K562 (cell line): Measurements from ENCODE around the gene PAXIP1. TPM values are rescaled to one million over a fixed set of nuclear protein-coding genes. Genes with fewer than 3 reads are reported as not detected.

Experiments used
- ATAC-seq: fragments of 200-7000 bp; cut with Tn5 transposase; 3 replicates; pipeline ENCODE4 v1.9.1; 2020; ENCODE audit warnings: moderate library complexity
- BruUV-seq: library from RNA; stranded (reverse); fragments of 400-500 nt; replicated peaks from 2 replicates; lab custom pipeline; 2021; lab: Mats Ljungman, UMichigan
- CTCF ChIA-PET: fragments of 300-600 bp; formaldehyde crosslinking; extraction: SDS; loops from one replicate; lab custom pipeline; 2021; ENCODE audit warnings: low intra/inter-chr PET ratio; lab: Yijun Ruan, JAX
- POLR2A ChIA-PET: fragments of 300-600, 350-650 bp; sonication (Branson Sonifier 250); formaldehyde crosslinking; extraction: SDS; loops from one replicate; lab custom pipeline; 2021; ENCODE audit warnings: antibody characterized with exemption, inconsistent platforms; lab: Yijun Ruan, JAX
- DNase-seq, 4 experiments: peaks; one replicate each; pipeline versions ENCODE4 v3.0.0 to v3.0.0-alpha.2; 2011 to 2018; ENCODE audit warnings: low spot score in 3 of 4, mixed read lengths in 3 of 4; ENCODE audit errors: extremely low read depth in 1 of 4
- FAIRE-seq: peaks from 2 replicates; lab custom pipeline; 2011; peaks lifted over from hg19 to GRCh38; lab: Jason Lieb, UNC
- H2AFZ ChIP-seq: 2 replicates; pipeline ENCODE4 v1.6.0; 2011; ENCODE audit warnings: low read depth, low read length, control low read depth, inconsistent platforms
- H3K27ac ChIP-seq: fragments of 200-600 bp; 3 replicates; pipeline ENCODE4 v1.8.0; 2011; ENCODE audit warnings: low read depth, mild to moderate bottlenecking, control low read depth, inconsistent platforms, low read length, moderate library complexity, mixed read lengths; ENCODE audit errors: extremely low read depth
- H3K27me3 ChIP-seq, 2 experiments: fragments of 300-600 bp in 1 of 2; 2 replicates in 1 of 2; 3 replicates in 1 of 2; pipeline versions ENCODE4 v1.6.0 to v1.8.0; 2011; ENCODE audit warnings: inconsistent platforms in 2 of 2, low read length in 2 of 2, mild to moderate bottlenecking in 1 of 2, mixed read lengths in 1 of 2, moderate library complexity in 1 of 2; ENCODE audit not compliant: control insufficient read depth in 2 of 2, insufficient read depth in 2 of 2
- H3K36me3 ChIP-seq: fragments of 300-600 bp; 3 replicates; pipeline ENCODE4 v1.8.0; 2011; ENCODE audit warnings: mild to moderate bottlenecking, low read length, inconsistent platforms; ENCODE audit not compliant: control insufficient read depth, insufficient read depth
- H3K4me1 ChIP-seq, 2 experiments: fragments of 200-600 bp in 1 of 2; replicated peaks in 1 of 2; 2 replicates in 1 of 2; 3 replicates in 1 of 2; pipeline versions ENCODE4 v1.5.1 to v1.8.0; 2011; ENCODE audit warnings: inconsistent platforms in 2 of 2, low read length in 2 of 2, mild to moderate bottlenecking in 1 of 2, mixed read lengths in 1 of 2, moderate library complexity in 1 of 2; ENCODE audit not compliant: control insufficient read depth in 2 of 2, insufficient read depth in 2 of 2
- H3K4me2 ChIP-seq: 2 replicates; pipeline ENCODE4 v1.6.1; 2011; ENCODE audit warnings: low read length, control low read depth, inconsistent platforms, mixed read lengths; ENCODE audit not compliant: insufficient read depth
- H3K4me3 ChIP-seq: fragments of 200-600 bp; sonication (generic), shearing (Covaris generic); 2 replicates; pipeline ENCODE4 v1.5.1; 2016; ENCODE audit warnings: control low read depth, inconsistent platforms
- H3K79me2 ChIP-seq: fragments of 200-600 bp; 3 replicates; pipeline ENCODE4 v1.8.0; 2011; ENCODE audit warnings: low read length, inconsistent platforms; ENCODE audit not compliant: control insufficient read depth, insufficient read depth
- H3K9ac ChIP-seq, 2 experiments: 2 replicates each; pipeline versions ENCODE4 v1.6.0 to v1.6.1; 2011; ENCODE audit warnings: low read depth in 2 of 2, low read length in 2 of 2, control low read depth in 1 of 2, inconsistent platforms in 1 of 2, mild to moderate bottlenecking in 1 of 2, mixed read lengths in 1 of 2; ENCODE audit not compliant: insufficient read depth in 1 of 2
- H3K9me1 ChIP-seq: one replicate; pipeline ENCODE4 v1.6.0; 2011; ENCODE audit warnings: inconsistent platforms, mild to moderate bottlenecking, low read length, moderate library complexity; ENCODE audit not compliant: control insufficient read depth, insufficient read depth
- H3K9me3 ChIP-seq: replicated peaks from 2 replicates; pipeline ENCODE4 v1.5.1; 2011; ENCODE audit warnings: low read depth, low read length, inconsistent platforms; ENCODE audit not compliant: control insufficient read depth, insufficient read depth
- H4K20me1 ChIP-seq: replicated peaks from 2 replicates; pipeline ENCODE4 v1.6.1; 2011; ENCODE audit warnings: low read length, inconsistent platforms, mixed read lengths; ENCODE audit not compliant: control insufficient read depth, insufficient read depth
- CREBBP ChIP-seq: IDR thresholded peaks from one replicate; pipeline ENCODE4 v1.6.1; 2012; ENCODE audit warnings: low read depth, mild to moderate bottlenecking, control low read depth, inconsistent platforms, low read length
- SIRT6 ChIP-seq: IDR thresholded peaks from one replicate; pipeline ENCODE4 v1.6.1; 2012; ENCODE audit warnings: low read depth, mild to moderate bottlenecking, control low read depth, inconsistent platforms, low read length, moderate library complexity
- XRCC5 ChIP-seq: fragments of 200-400 bp; formaldehyde crosslinking; IDR thresholded peaks from 2 replicates; pipeline ENCODE4 v1.6.1; 2017; ENCODE audit warnings: low read depth, mild to moderate bottlenecking, low read length
- ZKSCAN1 ChIP-seq: fragments of 150-350 bp; IDR thresholded peaks from 2 replicates; pipeline ENCODE4 v1.6.1; 2016; ENCODE audit warnings: low read depth, low read length
- WGBS: fragments of 100-300 bp; shearing (Covaris generic); methylation state at CpG from one replicate; pipeline ENCODE4 v1.1.6; 2016; ENCODE audit warnings: low coverage, mixed read lengths; ENCODE audit not compliant: insufficient coverage; ENCODE audit errors: missing lambda C conversion rate; 5-methylcytosine and 5-hydroxymethylcytosine counted together
- in situ Hi-C: fragments of 300-500 bp; cut with MboI; formaldehyde crosslinking; loops from 4 replicates; pipeline ENCODE4 v1.15.0; 2018; ENCODE audit warnings: inconsistent platforms, mixed read lengths
- intact Hi-C: fragments of 100-400 bp; cut with micrococcal nuclease; formaldehyde crosslinking; loops from 2 replicates; pipeline ENCODE4 v1.14.2; 2022
- polyA plus RNA-seq, 8 experiments: library from polyadenylated mRNA; depleted of rRNA in 4 of 8; stranded (reverse) in 5 of 8; unstranded in 3 of 8; fragments of >200 nt; fragmentation: Nextera tagmentation in 2 of 8; fragmentation: Illumina TruSeq in 1 of 8; extraction: Ambion mirVana in 2 of 8; extraction: Trizol in 1 of 8; gene quantifications; 2 replicates each; pipeline versions ENCODE4 v1.2.1 to v1.2.3, GENCODE V29; 2011 to 2014; ENCODE audit warnings: inconsistent platforms in 1 of 8, missing spikeins in 1 of 8
- total RNA-seq, 7 experiments: library from RNA; depleted of rRNA in 6 of 7; stranded (reverse); fragments of >200 nt in 6 of 7; fragmentation: Illumina TruSeq in 2 of 7; extraction: Trizol in 2 of 7; gene quantifications; 2 replicates each; pipeline versions ENCODE4 v1.2.1 to v1.2.3, GENCODE V29; 2011 to 2021; ENCODE audit warnings: low replicate concordance in 1 of 7
- TF ChIP-seq, protein P1 (sequence below): fragments of 450-650 bp; IDR thresholded peaks from 2 replicates; pipeline ENCODE4 v1.6.1; 2018; ENCODE audit warnings: mild to moderate bottlenecking, low read depth; ENCODE audit not compliant: partially characterized antibody
- TF ChIP-seq, protein P2 (sequence below): sonication (generic); formaldehyde crosslinking; IDR thresholded peaks from 2 replicates; pipeline ENCODE4 v1.8.0; 2022; ENCODE audit warnings: mild to moderate bottlenecking, missing genetic modification reagents, borderline replicate concordance

The PAXIP1 gene
- total and polyA plus RNA-seq, 9 of the 15 experiments (the other 6 are each of a cell fraction or from before 2014, with no cell fraction given): 9.7 to 37.9 (median 28.4) TPM

- no peak for TF ChIP-seq SIRT6
- TF ChIP-seq, protein P1, sequence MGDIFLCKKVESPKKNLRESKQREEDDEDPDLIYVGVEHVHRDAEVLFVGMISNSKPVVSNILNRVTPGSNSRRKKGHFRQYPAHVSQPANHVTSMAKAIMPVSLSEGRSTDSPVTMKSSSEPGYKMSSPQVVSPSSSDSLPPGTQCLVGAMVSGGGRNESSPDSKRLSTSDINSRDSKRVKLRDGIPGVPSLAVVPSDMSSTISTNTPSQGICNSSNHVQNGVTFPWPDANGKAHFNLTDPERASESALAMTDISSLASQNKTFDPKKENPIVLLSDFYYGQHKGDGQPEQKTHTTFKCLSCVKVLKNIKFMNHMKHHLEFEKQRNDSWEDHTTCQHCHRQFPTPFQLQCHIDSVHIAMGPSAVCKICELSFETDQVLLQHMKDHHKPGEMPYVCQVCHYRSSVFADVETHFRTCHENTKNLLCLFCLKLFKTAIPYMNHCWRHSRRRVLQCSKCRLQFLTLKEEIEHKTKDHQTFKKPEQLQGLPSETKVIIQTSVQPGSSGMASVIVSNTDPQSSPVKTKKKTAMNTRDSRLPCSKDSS: no peak
- no peak for TF ChIP-seq XRCC5
- TF ChIP-seq, protein P2, sequence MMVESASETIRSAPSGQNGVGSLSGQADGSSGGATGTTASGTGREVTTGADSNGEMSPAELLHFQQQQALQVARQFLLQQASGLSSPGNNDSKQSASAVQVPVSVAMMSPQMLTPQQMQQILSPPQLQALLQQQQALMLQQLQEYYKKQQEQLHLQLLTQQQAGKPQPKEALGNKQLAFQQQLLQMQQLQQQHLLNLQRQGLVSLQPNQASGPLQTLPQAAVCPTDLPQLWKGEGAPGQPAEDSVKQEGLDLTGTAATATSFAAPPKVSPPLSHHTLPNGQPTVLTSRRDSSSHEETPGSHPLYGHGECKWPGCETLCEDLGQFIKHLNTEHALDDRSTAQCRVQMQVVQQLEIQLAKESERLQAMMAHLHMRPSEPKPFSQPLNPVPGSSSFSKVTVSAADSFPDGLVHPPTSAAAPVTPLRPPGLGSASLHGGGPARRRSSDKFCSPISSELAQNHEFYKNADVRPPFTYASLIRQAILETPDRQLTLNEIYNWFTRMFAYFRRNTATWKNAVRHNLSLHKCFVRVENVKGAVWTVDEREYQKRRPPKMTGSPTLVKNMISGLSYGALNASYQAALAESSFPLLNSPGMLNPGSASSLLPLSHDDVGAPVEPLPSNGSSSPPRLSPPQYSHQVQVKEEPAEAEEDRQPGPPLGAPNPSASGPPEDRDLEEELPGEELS (CRISPR knock-in tag): no peak
- no peak for TF ChIP-seq CREBBP
- no peak for TF ChIP-seq ZKSCAN1
- TF ChIP-seq, all 486 proteins: peak for 0
- Histone ChIP-seq H3K4me3 (no peak overlapping the region), H3K4me1 (no peaks in the 10 kb centered on the region), H3K9ac (no peak overlapping the region), H3K27ac (no peak overlapping the region), H3K4me2 (no peak overlapping the region), H3K9me3 (peaks cover 17% of the 10 kb centered on the region), H3K36me3 (no peaks in the 10 kb centered on the region), H3K79me2 (no peaks in the 10 kb centered on the region), H3K27me3 (no peaks in the 10 kb centered on the region), H2AFZ (no peak overlapping the region), H3K9me1 (no peaks in the 10 kb centered on the region), H4K20me1 (no peaks in the 10 kb centered on the region)
- ChIA-PET POLR2A (no interaction called here), CTCF (no interaction called here)
- ATAC-seq (no peak), FAIRE-seq (peak; percentile 15), DNase-seq (no peak)
- 4% methylated on average over 1 of the region's 1 CpG for WGBS
- intact Hi-C loops (no loop called here), in situ Hi-C loops (no loop called here)
- no TSS peak for BruUV-seq
Measured at GRCh38 chr7:154937837-154938236, 65.1 kb downstream of the PAXIP1 start.
